Loucy (cell line): Measurements from ENCODE around the gene ICE1.

Experiments used
- EZH2phosphoT487 ChIP-seq: fragments of 200-600 bp; IDR thresholded peaks from 2 replicates; pipeline ENCODE4 v1.6.1; 2018; ENCODE audit warnings: antibody characterized with exemption, mild to moderate bottlenecking, moderate library complexity, borderline replicate concordance
- TF ChIP-seq, protein P1 (sequence below): fragments of 200-600 bp; sonication (generic); conservative IDR thresholded peaks from 2 replicates; pipeline ENCODE4 v1.5.1; 2014; ENCODE audit warnings: mild to moderate bottlenecking, antibody characterized with exemption, low read length

DNA sequence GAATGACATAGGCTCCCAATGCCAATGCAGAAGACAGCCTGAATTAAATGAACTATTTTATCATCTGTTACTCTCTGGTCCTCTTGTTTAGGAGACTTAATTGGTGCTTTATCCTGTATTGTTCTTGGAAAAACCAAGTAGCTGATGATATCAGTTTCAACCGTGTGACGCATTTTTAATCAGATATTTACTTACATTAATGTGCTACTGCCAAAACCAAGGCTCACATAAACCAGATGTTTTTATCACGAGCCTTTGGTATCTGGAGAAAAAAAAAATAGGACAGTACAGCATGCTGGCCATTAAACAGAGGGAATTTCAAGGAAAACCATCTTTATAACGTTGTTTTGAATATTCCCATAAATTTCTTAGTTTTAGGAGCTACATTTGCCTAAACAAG, 90.1 kb downstream of the ICE1 start:
- TF ChIP-seq, protein P1, sequence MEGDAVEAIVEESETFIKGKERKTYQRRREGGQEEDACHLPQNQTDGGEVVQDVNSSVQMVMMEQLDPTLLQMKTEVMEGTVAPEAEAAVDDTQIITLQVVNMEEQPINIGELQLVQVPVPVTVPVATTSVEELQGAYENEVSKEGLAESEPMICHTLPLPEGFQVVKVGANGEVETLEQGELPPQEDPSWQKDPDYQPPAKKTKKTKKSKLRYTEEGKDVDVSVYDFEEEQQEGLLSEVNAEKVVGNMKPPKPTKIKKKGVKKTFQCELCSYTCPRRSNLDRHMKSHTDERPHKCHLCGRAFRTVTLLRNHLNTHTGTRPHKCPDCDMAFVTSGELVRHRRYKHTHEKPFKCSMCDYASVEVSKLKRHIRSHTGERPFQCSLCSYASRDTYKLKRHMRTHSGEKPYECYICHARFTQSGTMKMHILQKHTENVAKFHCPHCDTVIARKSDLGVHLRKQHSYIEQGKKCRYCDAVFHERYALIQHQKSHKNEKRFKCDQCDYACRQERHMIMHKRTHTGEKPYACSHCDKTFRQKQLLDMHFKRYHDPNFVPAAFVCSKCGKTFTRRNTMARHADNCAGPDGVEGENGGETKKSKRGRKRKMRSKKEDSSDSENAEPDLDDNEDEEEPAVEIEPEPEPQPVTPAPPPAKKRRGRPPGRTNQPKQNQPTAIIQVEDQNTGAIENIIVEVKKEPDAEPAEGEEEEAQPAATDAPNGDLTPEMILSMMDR, result no peak
- TF ChIP-seq EZH2phosphoT487, result no peak
